GM12878 (cell line): ENCODE measurements around the gene FDPS.

ENCODE experiments used
- CBX3 ChIP-seq: fragments of 200-600 bp; sonication (generic); IDR thresholded peaks from 2 replicates; pipeline ENCODE4 v1.6.1; 2016; ENCODE audit warnings: low read depth, borderline replicate concordance
- ESRRA ChIP-seq: IDR thresholded peaks from 2 replicates; pipeline ENCODE4 v1.6.1; 2012; ENCODE audit warnings: mild to moderate bottlenecking, low read length, improper control_type of control experiment
- EZH2 ChIP-seq: IDR thresholded peaks from 2 replicates; pipeline ENCODE4 v1.6.1; 2012; ENCODE audit warnings: low read depth, mild to moderate bottlenecking, control low read depth, inconsistent platforms, low read length, borderline replicate concordance; ENCODE audit not compliant: control insufficient read depth
- HCFC1 ChIP-seq: fragments of 150-350 bp; IDR thresholded peaks from 2 replicates; pipeline ENCODE4 v1.6.1; 2014; ENCODE audit warnings: low read length
- NKRF ChIP-seq: fragments of 450-650 bp; conservative IDR thresholded peaks from 2 replicates; pipeline ENCODE4 v1.6.1; 2017; ENCODE audit warnings: mild to moderate bottlenecking, moderate library complexity
- NRF1 ChIP-seq: conservative IDR thresholded peaks from 2 replicates; pipeline ENCODE4 v1.6.1; 2011; ENCODE audit warnings: mild to moderate bottlenecking, low read depth, low read length, improper control_type of control experiment
- POLR2A ChIP-seq: IDR thresholded peaks from 2 replicates; pipeline ENCODE4 v1.6.1; 2011; ENCODE audit warnings: low read depth, mild to moderate bottlenecking, low read length
- REST ChIP-seq: IDR thresholded peaks from 2 replicates; pipeline ENCODE4 v1.6.1; 2012; ENCODE audit warnings: mild to moderate bottlenecking, low read depth, low read length
- SKIL ChIP-seq: fragments of 450-650 bp; IDR thresholded peaks from 2 replicates; pipeline ENCODE4 v1.6.1; 2017; ENCODE audit warnings: mild to moderate bottlenecking, low read depth, inconsistent platforms; ENCODE audit not compliant: poor library complexity, severe bottlenecking
- SREBF1 ChIP-seq: IDR thresholded peaks from 2 replicates; pipeline ENCODE4 v1.6.1; 2012; ENCODE audit warnings: mild to moderate bottlenecking, low read length
- TF ChIP-seq, protein P1 (sequence below), 3 experiments: IDR thresholded peaks in 2 of 3; conservative IDR thresholded peaks in 1 of 3; 2 replicates each; pipeline ENCODE4 v1.5.1; 2011; ENCODE audit warnings: low read depth in 3 of 3, low read length in 3 of 3, mild to moderate bottlenecking in 3 of 3, control low read depth in 2 of 3, moderate library complexity in 2 of 3, inconsistent platforms in 1 of 3, mixed read lengths in 1 of 3; ENCODE audit not compliant: control insufficient read depth in 2 of 3, insufficient read depth in 1 of 3; ENCODE audit errors: extremely low read depth in 1 of 3

DNA sequence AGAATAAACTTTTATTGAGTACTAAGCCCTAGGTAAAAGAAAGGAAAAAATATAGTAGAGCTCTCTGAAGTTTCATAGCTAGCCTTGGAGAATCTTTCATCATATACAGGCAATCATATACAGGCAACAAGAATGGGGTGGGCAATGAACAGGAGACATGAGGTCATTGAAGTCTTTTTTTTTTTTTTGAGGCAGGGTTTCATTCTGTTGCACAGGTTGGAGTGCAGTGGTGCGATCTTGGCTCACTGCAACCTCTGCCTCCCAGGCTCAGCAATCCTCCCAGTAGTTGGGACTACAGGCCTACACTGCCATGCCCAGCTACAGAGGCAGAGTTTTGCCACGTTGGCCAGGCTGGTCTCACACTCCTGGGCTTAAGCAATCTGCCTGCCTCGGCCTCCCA is 34.2 kb downstream of the FDPS start:
- no peak for TF ChIP-seq POLR2A
- no peak for TF ChIP-seq EZH2
- TF ChIP-seq, protein P1, sequence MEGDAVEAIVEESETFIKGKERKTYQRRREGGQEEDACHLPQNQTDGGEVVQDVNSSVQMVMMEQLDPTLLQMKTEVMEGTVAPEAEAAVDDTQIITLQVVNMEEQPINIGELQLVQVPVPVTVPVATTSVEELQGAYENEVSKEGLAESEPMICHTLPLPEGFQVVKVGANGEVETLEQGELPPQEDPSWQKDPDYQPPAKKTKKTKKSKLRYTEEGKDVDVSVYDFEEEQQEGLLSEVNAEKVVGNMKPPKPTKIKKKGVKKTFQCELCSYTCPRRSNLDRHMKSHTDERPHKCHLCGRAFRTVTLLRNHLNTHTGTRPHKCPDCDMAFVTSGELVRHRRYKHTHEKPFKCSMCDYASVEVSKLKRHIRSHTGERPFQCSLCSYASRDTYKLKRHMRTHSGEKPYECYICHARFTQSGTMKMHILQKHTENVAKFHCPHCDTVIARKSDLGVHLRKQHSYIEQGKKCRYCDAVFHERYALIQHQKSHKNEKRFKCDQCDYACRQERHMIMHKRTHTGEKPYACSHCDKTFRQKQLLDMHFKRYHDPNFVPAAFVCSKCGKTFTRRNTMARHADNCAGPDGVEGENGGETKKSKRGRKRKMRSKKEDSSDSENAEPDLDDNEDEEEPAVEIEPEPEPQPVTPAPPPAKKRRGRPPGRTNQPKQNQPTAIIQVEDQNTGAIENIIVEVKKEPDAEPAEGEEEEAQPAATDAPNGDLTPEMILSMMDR (IDR thresholded peaks at IDR 0.05 in 2 of 3, conservative IDR thresholded peaks at IDR 0.05 in 1 of 3; ENCODE audit: control insufficient read depth in 2 of 3, extremely low read depth in 1 of 3, insufficient read depth in 1 of 3, low read depth in 3 of 3, low read length in 3 of 3): no peak
- no peak for TF ChIP-seq HCFC1
- no peak for TF ChIP-seq NRF1
- TF ChIP-seq ESRRA: no peak
- no peak for TF ChIP-seq SREBF1
- no peak for TF ChIP-seq REST
- no peak for TF ChIP-seq CBX3
- no peak for TF ChIP-seq SKIL
- no peak for TF ChIP-seq NKRF
